ENCODE data around the gene MAPKAP1.

- TF ChIP-seq, protein P1, sequence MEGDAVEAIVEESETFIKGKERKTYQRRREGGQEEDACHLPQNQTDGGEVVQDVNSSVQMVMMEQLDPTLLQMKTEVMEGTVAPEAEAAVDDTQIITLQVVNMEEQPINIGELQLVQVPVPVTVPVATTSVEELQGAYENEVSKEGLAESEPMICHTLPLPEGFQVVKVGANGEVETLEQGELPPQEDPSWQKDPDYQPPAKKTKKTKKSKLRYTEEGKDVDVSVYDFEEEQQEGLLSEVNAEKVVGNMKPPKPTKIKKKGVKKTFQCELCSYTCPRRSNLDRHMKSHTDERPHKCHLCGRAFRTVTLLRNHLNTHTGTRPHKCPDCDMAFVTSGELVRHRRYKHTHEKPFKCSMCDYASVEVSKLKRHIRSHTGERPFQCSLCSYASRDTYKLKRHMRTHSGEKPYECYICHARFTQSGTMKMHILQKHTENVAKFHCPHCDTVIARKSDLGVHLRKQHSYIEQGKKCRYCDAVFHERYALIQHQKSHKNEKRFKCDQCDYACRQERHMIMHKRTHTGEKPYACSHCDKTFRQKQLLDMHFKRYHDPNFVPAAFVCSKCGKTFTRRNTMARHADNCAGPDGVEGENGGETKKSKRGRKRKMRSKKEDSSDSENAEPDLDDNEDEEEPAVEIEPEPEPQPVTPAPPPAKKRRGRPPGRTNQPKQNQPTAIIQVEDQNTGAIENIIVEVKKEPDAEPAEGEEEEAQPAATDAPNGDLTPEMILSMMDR (IDR thresholded peaks at IDR 0.05) = no peak
- no peak for TF ChIP-seq POLR2A (IDR thresholded peaks at IDR 0.05)
Observed at GRCh38 chr9:125690679-125691078, 16.3 kb downstream of the MAPKAP1 start.
